Adipocyte (in vitro differentiated cells): ENCODE data around the gene TLCD3A.
A peak's percentile ranks its signal among the peaks of the same experiment; 100 is the strongest.
"Not testable (repeated sequence)": the region's sequence is repeated elsewhere in the genome, so short reads cannot be mapped to it uniquely, and the experiment has no call there.

Source experiments
- DNase-seq: peaks from one replicate; pipeline ENCODE4 v3.0.0-alpha.2; 2015; ENCODE audit warnings: low read depth
- H3K27me3 ChIP-seq: replicated peaks from 2 replicates; pipeline ENCODE4 v1.7.0; 2013; ENCODE audit warnings: mild to moderate bottlenecking, low read length, moderate library complexity; ENCODE audit not compliant: control insufficient read depth, insufficient read depth
- H3K36me3 ChIP-seq: 2 replicates; pipeline ENCODE4 v1.7.0; 2013; ENCODE audit warnings: low read length, mild to moderate bottlenecking, moderate library complexity; ENCODE audit not compliant: control insufficient read depth, insufficient read depth, severe bottlenecking
- H3K4me1 ChIP-seq: 2 replicates; pipeline ENCODE4 v1.7.0; 2013; ENCODE audit warnings: mild to moderate bottlenecking, low read length, moderate library complexity; ENCODE audit not compliant: control insufficient read depth, insufficient read depth
- H3K4me3 ChIP-seq: 2 replicates; pipeline ENCODE4 v1.7.0; 2013; ENCODE audit warnings: mild to moderate bottlenecking, low read length, moderate library complexity
- H3K9ac ChIP-seq: 2 replicates; pipeline ENCODE4 v1.7.0; 2013; ENCODE audit warnings: mild to moderate bottlenecking, low read length, moderate library complexity
- H3K9me3 ChIP-seq: 2 replicates; pipeline ENCODE4 v1.7.0; 2013; ENCODE audit warnings: mild to moderate bottlenecking, low read length, moderate library complexity; ENCODE audit not compliant: control insufficient read depth

The TLCD3A gene

DNA sequence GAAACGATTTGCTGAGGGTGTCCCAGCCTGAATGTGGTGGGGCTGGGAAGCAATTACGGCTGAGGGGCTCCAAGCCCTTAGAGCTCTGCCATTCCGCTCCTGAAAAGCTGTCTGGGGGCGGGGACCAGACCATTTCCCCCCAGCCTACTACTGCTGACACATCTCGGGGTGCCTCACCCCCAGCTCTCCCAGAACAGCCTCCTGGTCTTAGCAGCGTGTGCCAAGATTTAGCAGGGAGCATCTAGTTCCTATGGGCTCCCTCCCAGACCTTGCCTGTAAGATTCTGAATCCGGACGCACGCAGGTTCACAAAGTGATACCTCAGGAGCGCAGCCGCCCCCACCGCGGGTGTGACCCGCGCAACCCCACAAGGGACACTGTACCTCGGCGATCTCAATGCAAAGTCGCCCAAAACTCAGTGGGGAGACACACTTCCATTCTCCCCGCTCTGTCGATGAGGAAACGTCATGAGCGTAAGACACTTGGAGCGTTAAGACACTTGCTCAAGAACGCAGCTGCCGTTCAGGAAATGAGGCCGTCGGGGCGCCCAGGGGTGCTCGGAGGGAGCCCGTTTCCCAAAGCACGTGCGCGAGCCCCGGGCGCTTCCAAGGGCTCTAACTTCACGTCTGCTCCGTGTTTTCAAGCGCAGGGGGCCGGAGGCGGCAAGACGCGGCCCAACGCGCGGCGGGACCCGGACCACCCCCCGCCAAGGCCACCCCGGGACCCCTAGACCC is 19.0 kb downstream of the TLCD3A start:
- Histone ChIP-seq H3K4me1 (peaks cover 17% of the 10 kb centered on the region), H3K27me3 (no peaks in the 10 kb centered on the region), H3K9me3 (no peaks in the 10 kb centered on the region), H3K4me3 (peak overlapping the region; percentile 91), H3K36me3 (peaks cover 18% of the 10 kb centered on the region), H3K9ac (peak overlapping the region; percentile 85)
- DNase-seq = peak; percentile 73

DNA sequence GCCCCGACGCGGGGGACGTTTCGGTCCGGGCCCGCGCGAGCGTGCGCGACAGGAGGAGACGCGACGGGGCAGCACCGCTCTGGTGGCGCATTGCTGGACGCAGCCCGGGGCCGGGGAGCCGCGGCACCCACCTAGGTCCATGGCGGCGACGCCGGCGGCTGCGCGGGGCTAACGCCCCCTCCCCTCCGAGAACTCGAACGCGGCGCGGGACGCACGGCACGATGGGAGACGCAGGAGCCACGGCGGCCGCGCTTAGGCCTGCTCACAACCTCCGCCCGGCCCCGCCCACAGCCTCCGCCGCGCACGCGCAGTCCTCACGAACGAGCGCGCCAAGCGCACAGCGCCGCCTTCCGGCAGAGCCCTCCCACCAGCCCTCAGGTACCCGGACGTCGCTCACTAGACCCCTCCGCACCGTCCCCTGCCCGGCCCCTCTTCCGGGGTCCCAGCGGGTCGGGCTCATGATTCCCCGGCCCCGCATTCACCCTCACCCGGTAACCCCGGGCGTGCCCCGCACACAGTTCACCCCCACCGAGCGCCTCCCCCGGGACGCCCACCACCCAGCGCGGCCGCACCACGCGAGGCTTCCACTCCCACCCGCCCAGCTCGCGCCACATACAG is 19.7 kb downstream of the TLCD3A start, which contains the start of gene GEMIN4:
Gene GEMIN4, minus strand, starts transcription at position 263 of the 618 bp plus-strand sequence. Its CDS starts 122 bp downstream, at position 141.
- DNase-seq = peak; percentile 96
- H3K9me3 ChIP-seq = no peaks in the 10 kb centered on the region
- peak within 1 kb of the TSS; percentile 85 for H3K9ac ChIP-seq
- H3K4me3 ChIP-seq = peak within 1 kb of the TSS; percentile 91
- peaks cover 17% of the 10 kb centered on the region for H3K4me1 ChIP-seq
- peaks cover 16% of the 10 kb centered on the region for H3K36me3 ChIP-seq
- no peaks in the 10 kb centered on the region for H3K27me3 ChIP-seq

DNA sequence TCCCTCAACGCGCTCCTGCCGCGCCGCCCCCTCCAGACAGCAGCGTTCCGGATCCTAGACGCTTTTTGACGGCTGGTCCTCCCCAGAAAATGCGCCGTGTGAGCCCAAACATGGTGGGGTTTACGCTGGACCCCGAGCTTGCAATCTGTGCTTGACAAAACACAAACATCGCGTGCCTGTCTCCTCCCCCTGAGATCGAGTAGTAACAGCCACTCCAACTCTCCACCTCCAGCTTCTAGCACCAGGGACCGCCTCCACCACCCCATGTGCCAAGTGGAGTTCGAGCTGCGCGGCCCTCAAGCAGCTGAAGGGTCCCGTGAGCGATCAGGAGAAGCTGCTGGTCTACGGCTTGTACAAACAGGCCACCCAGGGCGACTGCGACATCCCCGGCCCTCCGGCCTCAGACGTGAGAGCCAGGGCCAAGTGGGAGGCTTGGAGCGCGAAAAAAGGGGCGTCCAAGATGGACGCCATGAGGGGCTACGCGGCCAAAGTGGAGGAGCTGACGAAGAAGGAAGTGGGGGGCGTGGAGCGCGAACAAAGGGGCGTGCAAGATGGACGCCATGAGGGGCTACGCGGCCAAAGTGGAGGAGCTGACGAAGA is 20.3 kb downstream of the TLCD3A start:
- no peak for DNase-seq

DNA sequence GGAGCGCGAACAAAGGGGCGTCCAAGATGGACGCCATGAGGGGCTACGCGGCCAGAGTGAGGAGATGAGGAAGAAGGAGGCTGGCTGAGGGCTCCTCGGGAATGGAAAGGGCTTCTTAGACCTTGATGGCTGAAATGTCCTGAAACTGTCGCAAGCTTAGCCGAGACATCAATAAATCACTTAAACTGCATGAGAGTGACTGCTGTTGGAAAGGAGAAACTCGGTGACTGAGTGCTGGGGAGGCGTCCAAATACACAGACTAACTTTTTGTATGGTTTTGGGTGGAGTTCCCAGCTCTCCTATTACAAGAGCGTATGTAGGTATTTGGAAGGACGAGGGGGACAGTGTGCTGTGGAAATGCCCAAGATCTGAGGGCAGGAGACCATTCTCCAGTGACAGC is 21.0 kb downstream of the TLCD3A start:
- Histone ChIP-seq H3K4me3 (no peak overlapping the region), H3K4me1 (peaks cover 17% of the 10 kb centered on the region), H3K27me3 (no peaks in the 10 kb centered on the region), H3K36me3 (peaks cover 8% of the 10 kb centered on the region), H3K9me3 (no peaks in the 10 kb centered on the region), H3K9ac (no peak overlapping the region)
- no peak for DNase-seq

More for the DNA sequence above, 20.3 kb downstream of the TLCD3A start:
- H3K27me3 ChIP-seq = no peaks in the 10 kb centered on the region
- H3K4me1 ChIP-seq = peaks cover 17% of the 10 kb centered on the region
- H3K4me3 ChIP-seq = peak overlapping the region; percentile 91
- H3K9ac ChIP-seq = peak overlapping the region; percentile 85
- H3K36me3 ChIP-seq = peaks cover 12% of the 10 kb centered on the region
- no peaks in the 10 kb centered on the region for H3K9me3 ChIP-seq

DNA sequence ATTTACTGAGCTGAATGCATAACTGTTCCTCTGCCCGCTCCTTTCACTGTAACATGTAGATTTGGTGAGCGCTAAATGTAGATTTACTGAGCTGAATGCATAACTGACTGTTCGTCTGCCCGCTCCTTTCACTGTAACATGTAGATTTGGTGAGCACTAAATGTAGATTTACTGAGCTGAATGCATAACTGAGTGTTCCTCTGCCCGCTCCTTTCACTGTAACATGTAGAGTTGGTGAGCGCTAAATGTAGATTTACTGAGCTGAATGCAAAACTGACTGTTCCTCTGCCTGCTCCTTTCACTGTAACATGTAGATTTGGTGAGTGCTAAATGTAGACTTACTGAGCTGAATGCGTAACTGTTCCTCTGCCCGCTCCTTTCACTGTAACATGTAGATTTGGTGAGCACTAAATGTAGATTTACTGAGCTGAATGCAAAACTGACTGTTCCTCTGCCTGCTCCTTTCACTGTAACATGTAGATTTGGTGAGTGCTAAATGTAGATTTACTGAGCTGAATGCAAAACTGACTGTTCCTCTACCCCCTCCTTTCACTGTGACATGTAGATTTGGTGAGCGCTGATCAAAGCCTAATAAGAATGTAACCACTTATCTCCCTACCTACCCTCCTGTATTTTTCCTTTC is 23.0 kb downstream of the TLCD3A start:
- not testable (repeated sequence) for H3K27me3 ChIP-seq, H3K4me3 ChIP-seq, DNase-seq, H3K9me3 ChIP-seq, H3K9ac ChIP-seq
- Histone ChIP-seq H3K36me3 (peaks cover 19% of the 10 kb centered on the region), H3K4me1 (peaks cover 17% of the 10 kb centered on the region)

DNA sequence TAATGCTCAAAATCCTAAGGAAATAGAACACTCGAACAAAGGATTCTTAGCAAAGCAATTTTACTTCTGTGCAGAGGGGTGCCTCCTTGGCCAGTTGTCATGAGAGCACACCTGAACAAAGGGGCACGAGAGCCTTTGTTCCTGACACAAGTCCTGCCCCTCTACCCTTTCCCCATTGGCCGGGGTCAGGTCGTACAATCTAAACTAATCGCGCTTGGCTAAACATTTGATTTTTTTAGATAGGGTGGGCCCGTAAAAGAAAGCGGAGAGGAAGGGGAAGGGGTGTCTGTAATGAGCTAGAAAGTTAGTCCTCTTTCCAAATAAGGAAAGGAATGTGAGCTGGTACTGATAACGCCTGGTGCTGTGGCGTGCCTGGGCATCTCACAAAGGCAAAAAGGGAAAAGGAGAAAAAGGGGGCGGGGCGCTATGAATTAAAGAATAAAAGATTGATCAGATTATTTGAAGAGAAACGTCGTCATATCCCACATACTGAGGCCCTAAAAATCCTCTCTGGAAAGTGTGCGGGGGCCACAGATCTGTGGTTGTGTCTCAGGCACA is 23.7 kb downstream of the TLCD3A start:
- DNase-seq = not testable (repeated sequence)
- peaks cover 25% of the 10 kb centered on the region for H3K36me3 ChIP-seq

DNA sequence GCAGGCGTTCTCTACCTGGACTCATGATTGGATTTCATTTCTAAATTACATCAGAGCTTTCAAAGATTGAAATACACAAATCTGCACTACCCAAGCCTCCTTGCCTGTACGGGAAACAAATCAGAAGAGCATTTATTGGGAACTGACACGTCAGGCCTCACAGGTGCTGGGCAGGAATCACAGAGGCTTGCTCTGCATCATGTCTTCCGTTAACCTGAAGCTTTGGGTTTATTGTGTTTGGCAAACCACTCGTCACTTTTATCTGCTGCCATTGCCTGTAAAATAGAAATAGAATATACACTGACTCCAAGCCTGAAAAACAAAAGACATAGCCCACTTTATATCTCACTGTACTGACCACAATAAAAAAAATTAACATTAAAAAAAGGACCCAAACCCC is 27.6 kb downstream of the TLCD3A start:
- no peak for DNase-seq
- Histone ChIP-seq H3K9me3 (no peaks in the 10 kb centered on the region), H3K9ac (no peak overlapping the region), H3K4me1 (no peaks in the 10 kb centered on the region), H3K27me3 (no peaks in the 10 kb centered on the region), H3K4me3 (no peak overlapping the region), H3K36me3 (peaks cover 52% of the 10 kb centered on the region)

More for the DNA sequence above, 23.7 kb downstream of the TLCD3A start:
- H3K4me3 ChIP-seq, H3K27me3 ChIP-seq, H3K9ac ChIP-seq, H3K9me3 ChIP-seq: not testable (repeated sequence)
- peaks cover 10% of the 10 kb centered on the region for H3K4me1 ChIP-seq

DNA sequence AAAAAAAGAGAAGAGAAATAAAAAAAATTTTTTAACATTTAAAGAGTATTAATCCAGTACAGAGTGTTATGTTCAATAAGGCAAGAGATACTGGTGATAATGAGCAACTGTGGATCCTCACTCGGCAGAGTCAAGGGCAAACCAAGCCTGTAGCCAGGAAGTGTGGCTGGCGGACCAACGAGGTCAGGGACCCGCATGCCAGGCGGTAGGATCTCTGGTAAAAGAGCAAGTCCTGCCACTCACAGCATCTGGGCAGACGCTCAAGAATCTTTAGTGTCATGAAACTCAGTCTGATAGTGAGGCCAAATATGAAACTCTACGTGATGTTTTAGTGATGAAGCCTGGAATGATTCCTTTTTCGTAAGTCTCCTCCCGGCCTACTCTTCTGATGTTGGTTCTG is 28.0 kb downstream of the TLCD3A start:
- DNase-seq = no peak
- no peaks in the 10 kb centered on the region for H3K4me1 ChIP-seq
- no peak overlapping the region for H3K9ac ChIP-seq
- H3K27me3 ChIP-seq = no peaks in the 10 kb centered on the region
- peaks cover 56% of the 10 kb centered on the region for H3K36me3 ChIP-seq
- no peak overlapping the region for H3K4me3 ChIP-seq
- H3K9me3 ChIP-seq = no peaks in the 10 kb centered on the region

DNA sequence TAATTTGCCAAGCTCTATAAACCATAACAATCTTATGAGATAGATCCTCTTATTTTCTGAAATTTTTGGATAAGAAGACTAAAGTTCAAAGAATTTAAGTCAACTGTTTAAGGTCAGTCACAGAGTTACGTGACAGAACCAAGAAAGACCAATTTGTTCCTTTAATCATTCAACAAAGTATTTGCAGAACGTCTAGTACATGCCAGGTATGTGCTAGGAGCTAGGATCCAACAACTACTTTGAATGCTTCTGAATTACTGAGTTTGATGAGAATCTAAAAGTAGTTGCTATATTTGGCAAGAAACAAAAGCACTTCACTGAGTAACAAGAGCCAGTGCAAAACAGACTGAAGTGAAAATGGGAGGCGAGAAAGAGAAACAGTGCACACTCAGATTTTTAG is 34.7 kb downstream of the TLCD3A start:
- Histone ChIP-seq H3K9ac (no peak overlapping the region), H3K36me3 (peaks cover 66% of the 10 kb centered on the region)
- DNase-seq = no peak

DNA sequence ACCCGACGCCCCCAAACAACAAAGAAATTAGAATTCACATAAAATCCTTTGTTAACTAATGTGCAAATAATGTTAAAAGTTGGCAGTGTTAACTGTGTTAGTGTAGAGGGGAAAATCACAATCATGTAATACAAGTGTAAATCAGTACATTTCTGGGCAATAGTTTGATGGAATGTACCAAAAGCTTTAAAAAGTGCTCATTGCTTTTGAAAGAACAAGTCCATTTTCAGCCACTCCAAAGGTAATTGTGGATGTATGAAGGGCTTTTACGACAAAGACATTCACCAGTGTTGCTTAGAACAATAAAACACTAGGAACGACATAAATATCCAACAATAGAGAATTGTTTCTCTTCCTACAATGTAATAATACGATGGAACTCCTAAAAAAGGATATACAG is 40.6 kb downstream of the TLCD3A start:
- Histone ChIP-seq H3K9me3 (no peaks in the 10 kb centered on the region), H3K4me3 (no peak overlapping the region), H3K36me3 (peaks cover 83% of the 10 kb centered on the region), H3K27me3 (no peaks in the 10 kb centered on the region), H3K9ac (no peak overlapping the region), H3K4me1 (no peaks in the 10 kb centered on the region)
- no peak for DNase-seq

More for the DNA sequence above, 34.7 kb downstream of the TLCD3A start:
- no peaks in the 10 kb centered on the region for H3K27me3 ChIP-seq
- H3K9me3 ChIP-seq = no peaks in the 10 kb centered on the region
- no peak overlapping the region for H3K4me3 ChIP-seq
- no peaks in the 10 kb centered on the region for H3K4me1 ChIP-seq
